Stimulated activated CD4-positive, alpha-beta T cell treated with anti-CD3 and anti-CD28 coated beads, Interleukin-4, amount 100 ng/mL, for 4 hours (primary cell): ENCODE data around the gene SMLR1.

ENCODE experiments used
- DNase-seq, 2 experiments: peaks; one replicate each; pipeline ENCODE4 v3.0.0-alpha.2; 2020

The SMLR1 gene

DNA sequence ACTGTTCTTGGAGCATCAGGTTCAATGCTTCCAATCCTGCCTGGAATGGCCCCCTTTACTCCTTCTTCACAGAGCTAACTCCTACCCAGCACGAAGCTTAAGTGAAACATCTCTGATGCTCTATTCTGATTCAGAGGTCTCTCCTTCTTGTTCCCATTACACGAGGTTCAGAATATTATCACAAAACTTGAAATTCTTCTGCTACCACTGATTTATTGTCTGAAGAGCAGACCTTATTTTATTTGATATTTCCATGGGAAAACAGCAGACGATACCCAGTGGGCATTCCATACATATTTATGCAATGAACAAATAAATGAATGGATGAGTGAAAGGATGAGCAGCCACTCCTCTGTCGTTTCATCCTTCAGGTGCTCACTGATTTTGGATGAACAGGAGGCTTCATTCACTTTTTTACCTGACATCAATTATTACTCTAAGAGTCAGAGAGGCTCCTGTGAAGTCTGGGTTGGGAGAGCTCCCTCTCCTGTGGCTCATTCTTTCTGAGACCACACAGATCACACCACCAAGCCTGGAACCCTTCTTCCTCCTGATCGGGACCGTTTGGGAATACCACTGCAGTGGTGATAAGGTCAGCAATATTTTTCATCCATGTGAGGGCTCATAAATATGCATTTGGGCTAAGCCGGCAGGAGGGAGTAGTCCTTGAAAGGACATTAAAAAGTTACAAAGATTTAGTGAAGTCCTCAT is 25.8 kb downstream of the SMLR1 start:
- no peak for DNase-seq

DNA sequence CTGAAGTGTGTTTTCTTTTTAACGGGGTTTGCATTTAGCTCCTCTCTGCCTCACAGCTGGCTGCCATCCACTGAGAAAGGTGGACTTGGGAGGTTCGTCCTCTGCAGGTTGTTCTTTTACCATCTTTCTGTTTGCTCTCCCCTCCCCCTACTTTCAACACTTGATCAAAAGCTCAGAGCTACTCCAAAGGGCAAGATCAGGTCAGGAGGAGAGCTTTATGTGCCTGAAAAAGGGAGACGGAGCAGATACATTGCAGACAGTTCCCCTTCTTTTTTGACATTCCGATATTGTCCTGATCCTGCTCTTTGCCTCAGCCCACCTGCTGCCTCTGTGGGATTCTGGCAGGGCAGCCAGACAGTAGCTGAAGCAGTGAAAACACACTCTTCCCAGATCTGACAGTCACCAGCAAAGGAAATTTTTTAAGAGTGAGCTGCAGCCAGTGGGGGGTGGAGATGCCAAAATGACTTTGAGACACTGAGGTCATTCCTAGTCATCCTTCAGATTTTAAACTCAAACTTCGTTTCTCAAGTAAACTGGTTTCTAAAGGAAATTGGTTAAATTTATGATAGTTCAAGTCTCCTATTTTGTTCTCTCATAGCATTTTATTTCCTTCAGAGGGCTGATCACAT is 26.5 kb downstream of the SMLR1 start:
- DNase-seq: no peak

DNA sequence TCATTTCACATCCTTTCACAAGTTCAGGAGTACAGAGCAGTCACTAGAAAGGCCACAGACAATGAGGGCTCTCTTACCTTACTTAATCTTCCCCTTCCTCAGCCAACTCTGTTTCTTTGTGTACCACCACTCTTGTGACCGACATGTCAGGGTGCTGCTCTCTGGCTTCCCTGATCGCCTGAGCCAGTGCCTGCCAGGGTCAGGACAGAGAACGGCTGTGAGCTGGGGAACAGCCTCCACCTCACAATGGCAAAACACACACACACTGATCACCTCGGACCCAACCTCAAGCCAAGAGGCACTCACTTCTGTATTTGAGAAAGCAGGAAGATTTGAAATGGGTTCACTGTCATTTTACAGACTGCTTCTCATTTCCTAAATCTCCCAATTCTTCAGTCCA is 30.8 kb downstream of the SMLR1 start:
- DNase-seq: no peak

DNA sequence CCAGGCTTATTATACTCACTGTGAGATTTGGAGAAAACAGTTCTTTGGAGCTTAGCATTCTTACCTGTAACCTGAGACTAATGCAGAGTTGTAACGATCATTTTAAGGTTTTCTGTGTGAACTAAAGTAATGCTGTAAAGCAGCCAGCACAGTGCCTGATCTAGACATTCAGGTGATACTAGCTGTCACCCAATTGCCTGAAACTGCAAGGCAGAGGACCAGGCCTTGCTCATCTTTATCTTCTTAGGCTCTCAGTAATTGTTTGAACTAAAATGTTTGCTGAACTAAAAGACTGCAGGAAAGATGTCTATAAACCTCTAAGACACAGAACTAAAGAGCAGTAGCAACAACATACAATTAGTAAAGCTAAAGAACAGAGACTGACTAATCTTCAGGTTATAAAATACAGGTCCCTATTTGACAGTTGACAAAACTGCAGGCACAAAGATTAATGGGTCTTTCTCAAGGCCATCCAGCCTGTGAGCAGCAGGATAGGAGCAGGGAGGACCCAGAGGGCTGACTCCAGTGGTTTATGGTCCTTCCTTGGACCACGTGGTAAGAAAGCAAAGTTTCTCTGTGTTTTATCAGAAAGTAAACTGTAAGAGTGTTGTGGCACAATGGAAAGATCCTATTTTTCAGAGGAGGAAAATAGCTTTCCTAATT is 31.4 kb downstream of the SMLR1 start:
- DNase-seq: no peak

DNA sequence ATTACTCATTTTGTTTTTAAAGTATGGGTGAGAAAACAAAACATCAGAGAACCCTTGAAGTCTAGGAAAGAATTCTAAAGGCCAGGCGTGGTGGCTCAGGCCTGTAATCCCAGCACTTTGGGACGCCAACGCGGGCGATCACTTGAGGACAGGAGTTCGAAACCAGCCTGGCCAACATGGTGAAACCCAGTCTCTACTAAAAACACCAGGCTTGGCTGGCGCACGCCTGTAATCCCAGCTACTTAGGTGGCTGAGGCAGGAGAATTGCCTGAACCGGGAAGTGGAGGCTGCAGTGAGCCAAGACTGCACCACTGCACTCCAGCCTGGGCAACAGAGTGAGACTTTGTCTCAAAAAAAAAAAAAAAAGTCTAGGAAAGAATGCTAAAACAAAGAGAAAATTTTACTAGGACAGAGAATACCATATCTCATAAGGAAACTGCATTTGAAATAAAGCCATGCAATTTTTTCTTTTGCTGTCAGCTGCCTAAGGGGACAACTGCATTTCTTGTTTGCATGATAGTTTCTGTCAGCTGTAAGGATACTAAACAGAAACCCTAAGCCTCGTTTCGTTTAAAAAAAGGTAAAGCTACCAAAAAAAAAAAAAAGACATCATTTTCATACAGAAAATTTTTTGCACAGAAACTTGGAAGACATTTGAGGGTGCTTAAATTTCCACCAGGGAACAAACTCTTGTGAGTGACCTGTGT is 32.1 kb downstream of the SMLR1 start:
- DNase-seq: no peak

DNA sequence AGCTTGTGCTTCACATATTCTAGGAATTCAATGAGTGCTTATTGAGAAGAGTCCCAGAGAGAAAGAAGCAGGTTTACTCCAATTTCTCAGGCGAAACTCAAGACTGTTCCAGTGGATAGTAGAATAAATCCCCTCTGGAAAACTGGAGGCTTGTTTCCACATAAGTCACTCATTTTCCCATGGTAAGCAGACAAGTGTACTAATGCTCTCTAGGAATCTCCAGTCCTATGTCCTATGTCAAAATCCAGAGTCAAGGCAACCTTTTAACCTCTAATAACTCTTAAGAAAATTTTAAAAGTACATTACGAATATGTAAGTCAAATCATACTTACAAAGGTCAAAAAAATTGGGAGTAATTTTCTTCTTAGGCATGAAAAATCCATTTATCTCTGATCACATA is 35.2 kb downstream of the SMLR1 start:
- no peak for DNase-seq

DNA sequence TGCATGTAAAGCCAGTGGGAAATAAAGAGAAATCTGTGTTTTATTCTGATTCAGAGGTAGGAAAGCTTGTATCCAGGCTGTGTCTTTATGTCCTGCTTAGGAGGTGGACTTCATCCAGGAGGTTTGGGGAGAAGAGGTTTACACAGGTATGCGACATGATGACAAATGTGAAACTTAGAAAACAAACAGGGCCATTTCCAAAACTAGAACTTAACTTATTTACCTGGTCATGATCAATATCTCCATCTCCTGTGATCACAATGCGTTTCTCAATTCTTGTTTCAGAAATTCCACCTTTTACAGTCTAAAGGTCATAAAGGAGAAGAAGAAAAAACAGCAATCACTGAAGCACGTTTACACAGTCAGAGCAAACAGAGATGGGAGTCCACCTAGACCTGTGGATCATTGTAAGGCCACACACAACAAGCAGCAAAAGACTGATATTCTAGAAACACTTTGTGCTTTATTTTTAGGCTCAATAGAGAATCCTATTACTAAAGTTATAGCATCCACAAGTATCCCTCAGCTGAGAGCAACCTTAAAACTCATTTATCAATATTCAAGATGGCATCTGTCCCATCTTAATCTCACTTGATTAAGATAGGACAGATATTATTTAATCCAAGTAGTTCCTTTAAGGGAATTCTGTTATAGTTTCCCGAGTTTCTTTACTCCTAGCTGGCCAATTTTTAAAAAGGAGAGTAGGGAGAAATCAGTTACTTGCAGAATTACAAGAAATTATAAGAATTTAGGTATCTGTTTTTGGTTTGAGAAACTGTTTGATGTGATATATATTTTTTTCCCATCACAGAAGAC is 36.4 kb downstream of the SMLR1 start:
- DNase-seq: no peak

DNA sequence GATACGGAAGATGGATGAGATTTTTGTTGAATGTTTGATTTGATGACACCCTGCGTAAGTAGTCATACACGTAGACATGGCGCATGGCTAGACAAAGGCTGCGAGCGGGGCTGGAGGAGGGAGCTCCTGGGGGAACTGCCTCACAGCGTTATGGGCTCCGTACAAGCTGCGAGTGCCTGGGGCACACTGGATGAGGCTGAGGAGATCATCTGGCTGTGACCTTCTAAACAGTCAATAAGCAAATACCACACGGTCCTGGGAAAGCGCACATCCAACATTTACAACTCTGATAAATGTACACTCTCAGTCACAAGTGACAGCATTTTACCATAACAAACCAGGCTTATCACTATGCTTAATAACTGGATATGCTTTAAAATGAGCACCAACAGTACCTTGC is 37.1 kb downstream of the SMLR1 start:
- no peak for DNase-seq

DNA sequence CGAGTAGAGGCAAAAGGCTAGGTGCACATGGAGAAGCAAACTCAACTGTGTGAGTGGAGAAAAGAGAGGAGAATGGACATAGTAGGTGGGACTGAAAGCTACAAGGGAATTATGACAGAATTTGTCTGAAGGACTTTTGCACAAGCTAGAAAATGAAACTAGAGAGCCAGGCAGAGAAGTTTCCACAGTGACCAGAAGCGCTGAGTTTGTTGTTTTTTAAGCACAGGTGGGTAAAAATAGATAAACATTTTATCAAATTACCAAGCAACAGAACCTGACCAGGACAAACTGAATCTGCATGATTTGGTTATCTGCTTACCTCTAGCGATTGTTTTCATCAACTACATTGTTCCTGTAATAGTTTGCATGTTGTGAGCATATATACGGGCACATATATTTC is 38.6 kb downstream of the SMLR1 start:
- no peak for DNase-seq

DNA sequence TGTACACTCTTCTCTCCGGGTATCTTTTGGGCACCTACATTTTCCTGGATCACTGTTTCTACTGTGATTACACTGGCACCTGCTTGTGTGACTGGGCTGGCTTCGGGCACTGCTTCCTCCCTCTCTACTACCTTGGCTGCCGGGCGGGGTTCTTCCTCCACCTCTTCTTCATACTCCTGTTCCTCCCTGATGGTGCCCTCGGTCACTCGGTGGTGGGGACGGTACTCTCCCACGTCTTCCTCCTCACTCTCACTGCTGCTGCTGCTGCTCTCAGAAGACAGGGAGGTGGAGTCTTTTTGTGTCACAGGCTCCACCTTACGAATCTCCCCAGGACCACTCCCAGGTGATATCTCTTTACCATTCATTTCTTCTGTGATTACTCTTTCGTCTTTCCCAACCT is 42.5 kb downstream of the SMLR1 start:
- no peak for DNase-seq

DNA sequence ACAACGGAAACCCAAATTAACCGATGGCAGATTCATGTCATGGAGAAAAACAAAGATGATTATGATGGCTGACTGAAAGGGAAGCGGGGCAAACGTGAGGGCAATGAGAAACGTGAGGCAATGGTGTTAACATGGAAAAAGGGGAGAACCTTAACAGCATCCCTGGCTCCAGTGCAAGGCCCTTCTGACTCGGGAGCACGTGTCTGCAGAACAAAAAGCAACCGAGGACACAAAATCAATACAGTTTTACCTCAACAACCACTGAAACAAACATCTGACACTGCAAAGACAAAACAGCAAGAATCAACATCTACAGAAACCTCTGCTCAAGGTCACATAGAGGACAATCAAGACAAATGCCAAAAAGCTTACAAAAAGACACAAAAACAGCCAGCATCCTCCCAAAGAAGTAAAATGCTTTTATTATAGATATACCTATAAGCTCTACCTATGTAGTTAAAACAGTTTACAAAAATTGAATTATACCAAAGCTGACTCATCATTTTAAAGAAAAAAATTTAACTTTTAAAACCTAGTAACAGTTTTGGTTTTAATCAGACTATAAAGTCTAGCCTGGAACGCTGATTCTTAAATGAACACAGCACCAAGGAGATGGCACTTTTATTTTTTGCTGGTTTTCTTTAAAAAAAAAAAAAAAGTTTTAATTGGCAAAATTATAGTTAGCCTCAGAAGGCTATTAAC is 43.1 kb downstream of the SMLR1 start:
- no peak for DNase-seq

DNA sequence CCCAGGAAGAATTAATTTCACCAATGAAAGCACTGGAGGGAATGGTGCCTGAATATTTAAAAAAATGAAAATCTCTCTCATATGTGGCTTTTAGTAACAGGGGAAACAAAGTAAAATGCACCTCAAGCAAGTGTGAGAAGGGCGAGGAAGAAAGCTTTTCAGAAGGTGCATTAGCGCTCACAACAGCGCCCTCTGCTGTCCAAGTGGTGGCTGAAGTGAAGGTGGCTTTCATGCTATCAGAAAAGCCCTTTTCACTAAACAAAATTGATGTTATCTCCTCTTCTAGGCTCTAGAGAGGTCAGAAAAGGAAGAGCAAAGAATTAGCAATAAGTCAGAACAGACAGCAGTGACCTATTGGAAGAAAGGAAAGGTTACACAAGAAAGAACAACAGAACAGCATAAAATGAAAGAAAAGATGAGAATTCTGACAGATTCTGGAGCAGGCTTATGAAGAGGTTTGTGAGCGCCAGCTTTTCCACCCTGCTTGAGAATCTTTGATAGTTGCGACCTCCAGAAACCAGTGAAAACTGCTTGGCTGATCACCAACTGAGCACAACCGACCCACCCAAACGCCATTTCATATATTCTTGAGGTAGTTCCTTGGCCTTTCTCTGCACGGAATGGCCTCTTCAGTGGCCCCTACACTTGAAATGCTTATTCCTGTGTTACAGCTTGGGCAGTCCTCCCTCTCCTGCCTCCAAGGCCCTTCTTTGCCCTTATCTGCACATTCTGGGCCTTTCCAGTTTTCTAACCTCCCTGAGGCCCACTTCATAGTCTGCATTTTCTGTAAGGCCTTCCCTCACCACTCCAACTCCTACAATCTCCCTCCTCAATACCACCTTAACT is 45.3 kb downstream of the SMLR1 start:
- peak; percentile 49 to 70 for DNase-seq

DNA sequence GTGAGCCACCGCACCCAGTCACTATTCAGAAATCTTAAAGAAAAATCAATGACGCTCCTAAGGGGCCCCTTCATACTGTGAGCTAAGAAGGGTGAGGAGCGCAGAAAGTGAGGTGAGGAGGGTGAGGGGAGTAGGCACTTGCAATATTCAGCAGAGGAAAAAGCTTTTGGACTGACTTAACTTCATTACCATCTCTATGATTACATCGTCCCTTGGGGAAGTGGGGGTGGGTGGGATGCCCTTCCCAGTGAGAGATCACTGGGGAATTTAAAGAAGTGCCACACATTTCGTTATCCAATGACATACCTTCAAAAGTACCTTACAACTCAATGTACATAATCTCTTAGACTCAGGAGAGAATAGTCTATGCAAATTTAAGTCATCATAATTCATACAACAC is 46.5 kb downstream of the SMLR1 start:
- DNase-seq: no peak

DNA sequence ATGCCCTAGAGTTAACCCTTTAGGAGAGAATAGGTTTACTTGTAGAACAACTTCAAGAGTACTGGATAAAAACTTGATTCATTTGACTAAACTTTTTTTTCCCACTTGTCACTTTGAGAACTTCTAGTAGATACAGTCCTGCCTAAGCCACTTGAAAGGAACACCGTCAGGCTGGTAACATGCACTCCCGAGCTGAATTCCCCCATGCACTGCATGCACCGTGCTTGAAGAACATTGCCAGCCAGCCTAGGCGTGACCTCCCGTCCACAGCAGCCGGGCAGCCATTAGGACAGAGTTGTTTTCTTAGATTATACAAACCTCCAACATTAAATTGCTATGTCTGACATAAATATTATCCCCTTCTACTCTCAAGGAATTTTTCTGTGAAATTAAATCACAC is 52.6 kb downstream of the SMLR1 start:
- DNase-seq: no peak

DNA sequence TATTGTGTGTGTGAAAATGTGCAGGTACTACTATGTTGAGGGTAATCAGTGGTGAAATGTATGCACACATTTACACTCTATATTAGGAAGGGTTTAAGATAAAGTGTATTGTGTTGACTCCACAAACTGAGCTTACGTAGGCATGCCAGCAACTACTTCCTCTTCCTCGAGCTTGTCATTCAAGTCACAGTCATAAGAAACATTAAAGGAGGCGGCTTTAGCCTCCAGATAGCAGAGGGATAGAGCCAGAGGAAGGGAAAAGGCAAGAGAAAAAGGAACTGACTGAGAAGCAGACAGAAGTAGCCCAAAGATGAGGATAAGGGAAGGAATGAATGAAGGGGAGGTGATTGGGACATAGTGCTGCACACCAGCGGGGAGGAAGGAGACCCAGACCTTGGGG is 55.2 kb downstream of the SMLR1 start:
- DNase-seq: no peak

DNA sequence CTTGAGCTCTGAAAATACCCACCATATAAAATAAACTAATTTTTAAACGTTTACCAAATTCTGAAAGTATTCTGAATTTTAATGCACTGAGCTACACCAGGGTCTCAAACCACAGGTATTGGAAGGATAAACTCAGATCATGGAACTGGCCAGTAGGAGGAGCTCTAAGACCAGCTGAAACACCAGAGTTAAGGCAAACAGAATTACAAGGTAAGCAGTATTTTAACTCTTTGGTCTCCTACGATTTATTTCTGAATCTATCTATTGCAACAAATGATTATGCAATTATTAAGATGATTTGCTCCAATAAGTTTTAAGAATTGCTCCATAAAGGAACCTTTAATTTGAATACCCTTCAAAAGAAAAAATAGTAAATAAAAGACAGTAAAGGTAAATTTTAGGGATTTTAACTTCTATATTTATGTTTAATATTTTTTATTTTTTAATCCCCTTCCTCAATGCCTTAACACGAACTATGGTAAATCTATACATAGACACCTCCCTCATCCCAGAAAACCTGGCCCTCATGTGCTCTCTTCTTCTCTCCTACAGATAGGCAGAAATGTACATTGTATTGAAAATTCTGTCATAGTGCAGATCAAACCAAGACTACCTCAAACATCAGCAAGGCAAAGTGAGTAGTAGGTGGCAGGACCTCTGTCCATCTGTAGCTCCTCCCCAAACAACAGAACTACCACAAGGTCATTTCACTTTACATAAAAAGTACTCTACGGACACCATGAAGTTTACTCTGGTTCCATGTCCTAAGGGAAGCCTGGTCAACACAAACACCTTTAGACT is 58.4 kb downstream of the SMLR1 start:
- DNase-seq: peak; percentile 47 to 61
